ENCODE measurements around the gene CBX8. TPM values are rescaled to one million over a fixed set of nuclear protein-coding genes. Genes with fewer than 3 reads are reported as not detected.

The CBX8 gene
- total RNA-seq, 1 donor from 2014 or later, result 4.9 TPM

DNA sequence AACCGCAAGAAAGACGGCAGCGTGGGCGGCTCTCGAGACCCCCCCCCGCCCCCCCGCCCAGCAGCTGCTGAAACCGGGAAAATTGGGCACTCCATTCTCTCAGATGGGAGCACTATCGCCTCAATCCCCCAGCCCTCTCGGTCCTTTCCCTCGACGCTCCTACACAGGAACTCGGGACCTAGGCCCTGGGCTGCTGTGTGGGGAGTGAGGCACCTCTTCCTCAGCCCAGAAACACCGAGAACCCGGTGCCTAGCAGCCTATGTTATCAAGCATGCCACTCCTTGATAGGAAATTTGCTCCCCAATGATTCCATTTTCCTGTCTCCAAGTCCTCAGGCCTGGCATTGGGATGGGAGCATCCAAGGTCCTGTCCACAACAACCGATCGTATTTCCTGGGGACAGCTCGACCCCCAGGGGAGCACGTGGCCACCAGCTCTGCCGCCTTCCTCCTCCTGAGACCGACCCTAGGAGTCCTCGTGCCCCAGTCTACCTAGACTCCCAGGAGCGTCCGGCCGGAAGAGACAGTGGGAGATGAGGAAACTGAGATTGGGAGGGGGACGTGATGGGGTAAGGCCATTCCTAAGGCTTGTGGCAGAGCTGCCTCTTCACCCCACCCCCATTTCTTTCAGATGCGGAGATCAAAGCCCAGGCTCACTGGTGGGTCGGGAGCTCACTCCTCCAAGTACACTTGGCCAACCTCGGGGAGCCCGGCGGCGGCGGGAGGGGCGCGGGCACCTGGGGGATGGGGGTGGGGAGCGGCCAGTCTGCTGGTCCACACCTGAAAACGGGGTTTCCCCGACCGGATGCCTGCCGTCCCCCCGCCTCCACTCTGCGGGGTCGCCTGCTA is 17.5 kb upstream of the CBX8 start:
- Histone ChIP-seq H3K4me1 (peaks cover 40% of the 10 kb centered on the region), H3K27ac (no peak overlapping the region), H3K9me3 (no peaks in the 10 kb centered on the region), H3K27me3 (peaks cover 59% of the 10 kb centered on the region), H3K4me3 (peak overlapping the region; percentile 31), H3K36me3 (no peaks in the 10 kb centered on the region)
- DNase-seq, result no peak
- intact Hi-C loops (cut with DNase I), result no loop called here
- peak; percentile 9 for ATAC-seq
- TF ChIP-seq, protein P1, sequence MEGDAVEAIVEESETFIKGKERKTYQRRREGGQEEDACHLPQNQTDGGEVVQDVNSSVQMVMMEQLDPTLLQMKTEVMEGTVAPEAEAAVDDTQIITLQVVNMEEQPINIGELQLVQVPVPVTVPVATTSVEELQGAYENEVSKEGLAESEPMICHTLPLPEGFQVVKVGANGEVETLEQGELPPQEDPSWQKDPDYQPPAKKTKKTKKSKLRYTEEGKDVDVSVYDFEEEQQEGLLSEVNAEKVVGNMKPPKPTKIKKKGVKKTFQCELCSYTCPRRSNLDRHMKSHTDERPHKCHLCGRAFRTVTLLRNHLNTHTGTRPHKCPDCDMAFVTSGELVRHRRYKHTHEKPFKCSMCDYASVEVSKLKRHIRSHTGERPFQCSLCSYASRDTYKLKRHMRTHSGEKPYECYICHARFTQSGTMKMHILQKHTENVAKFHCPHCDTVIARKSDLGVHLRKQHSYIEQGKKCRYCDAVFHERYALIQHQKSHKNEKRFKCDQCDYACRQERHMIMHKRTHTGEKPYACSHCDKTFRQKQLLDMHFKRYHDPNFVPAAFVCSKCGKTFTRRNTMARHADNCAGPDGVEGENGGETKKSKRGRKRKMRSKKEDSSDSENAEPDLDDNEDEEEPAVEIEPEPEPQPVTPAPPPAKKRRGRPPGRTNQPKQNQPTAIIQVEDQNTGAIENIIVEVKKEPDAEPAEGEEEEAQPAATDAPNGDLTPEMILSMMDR (IDR thresholded peaks at IDR 0.05), result no peak

DNA sequence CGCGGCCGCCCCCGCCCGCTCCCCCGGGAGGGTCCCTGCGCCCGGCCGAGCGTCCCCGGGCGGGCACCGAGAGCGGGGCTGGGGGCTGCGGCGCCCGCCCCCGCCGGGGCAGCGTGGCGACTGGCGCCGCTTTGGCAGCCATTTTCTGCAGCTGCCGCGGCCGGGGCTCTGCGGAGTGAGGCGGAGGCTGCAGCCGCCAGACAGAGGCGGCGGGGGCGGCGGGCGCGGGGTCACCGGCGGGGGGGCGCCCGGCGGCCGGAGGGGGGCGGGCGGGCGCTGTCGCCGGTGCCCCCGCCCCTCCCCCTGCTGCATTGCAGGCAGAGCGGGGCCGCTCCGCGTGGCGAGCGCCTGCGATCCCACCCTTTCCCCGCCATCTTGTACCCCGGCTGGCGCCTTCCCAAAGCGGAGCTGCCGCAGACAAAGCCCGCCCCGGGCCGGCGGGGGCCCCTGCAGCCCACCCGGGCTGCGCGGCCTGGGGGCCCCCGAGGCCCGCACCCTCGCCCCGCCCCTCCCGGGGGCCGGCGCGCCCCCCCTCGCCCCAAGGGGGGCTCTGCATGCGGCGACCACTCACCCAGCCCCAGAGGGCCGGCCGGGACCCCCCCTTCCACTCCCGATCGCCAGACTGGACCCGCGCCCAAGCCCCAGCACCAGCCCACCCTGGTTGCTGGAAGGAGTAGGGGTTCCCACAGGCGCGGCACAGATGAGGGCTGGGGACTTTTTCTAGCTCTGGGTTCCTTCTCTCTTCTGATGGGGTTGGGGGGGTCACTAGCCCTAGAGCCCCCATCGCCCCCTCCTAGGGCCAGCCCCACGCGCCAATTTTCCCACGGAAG is 16.6 kb upstream of the CBX8 start:
- no peak overlapping the region for H3K27ac ChIP-seq
- ATAC-seq (no peak), DNase-seq (no peak)
- peaks cover 68% of the 10 kb centered on the region for H3K27me3 ChIP-seq
- TF ChIP-seq, protein P1 (IDR thresholded peaks at IDR 0.05), result no peak
- intact Hi-C loops (cut with DNase I), result no loop called here
- H3K4me1 ChIP-seq, result peaks cover 40% of the 10 kb centered on the region
- H3K36me3 ChIP-seq, result no peaks in the 10 kb centered on the region
- H3K4me3 ChIP-seq, result no peak overlapping the region
- H3K9me3 ChIP-seq, result no peaks in the 10 kb centered on the region

DNA sequence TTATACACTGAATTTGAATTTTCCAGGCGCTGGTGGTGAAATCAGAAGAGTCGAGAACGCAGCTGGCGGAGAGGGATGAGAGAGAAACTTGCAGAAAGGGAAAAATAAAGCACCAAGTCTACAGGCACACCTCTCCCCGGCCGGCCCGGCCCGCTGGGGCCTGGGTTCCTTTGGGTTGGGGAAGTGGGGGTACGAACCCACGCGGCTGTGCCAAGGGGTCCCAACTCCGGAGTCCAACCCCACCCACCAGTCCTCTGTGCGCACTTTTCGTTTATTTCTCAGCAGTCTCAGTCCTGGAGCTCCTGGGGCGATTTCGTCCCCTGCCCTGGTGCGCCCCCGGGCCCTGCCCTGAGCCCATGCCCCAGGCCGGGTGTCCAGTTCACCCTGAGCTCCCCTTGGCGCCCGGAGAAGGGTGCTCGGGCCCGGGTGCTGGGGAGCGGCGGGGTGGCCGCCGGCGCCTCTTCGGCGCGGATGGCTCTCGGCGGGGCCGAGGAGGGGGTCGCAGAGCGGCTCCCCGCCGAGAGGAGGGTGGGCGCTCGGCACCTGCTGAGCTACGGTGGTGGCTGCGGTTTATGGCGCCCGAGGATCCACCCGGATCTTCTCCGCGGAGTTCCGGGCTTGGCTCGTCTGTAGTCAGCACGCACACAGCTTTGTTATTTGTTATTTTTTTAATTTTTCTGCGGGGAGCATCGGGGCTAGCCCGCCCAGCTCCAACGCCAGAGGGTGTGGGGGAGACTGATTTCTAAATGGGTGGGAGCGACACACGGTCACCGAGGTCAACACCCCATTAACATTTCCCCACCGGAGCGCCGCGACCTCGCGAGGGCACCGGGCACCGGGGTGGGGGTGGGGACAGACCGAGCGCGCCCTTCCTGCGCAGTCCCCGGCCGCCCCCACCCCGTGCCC is 15.7 kb upstream of the CBX8 start:
- Histone ChIP-seq H3K27ac (no peak overlapping the region), H3K36me3 (no peaks in the 10 kb centered on the region), H3K4me1 (peaks cover 40% of the 10 kb centered on the region), H3K27me3 (peaks cover 77% of the 10 kb centered on the region), H3K4me3 (no peak overlapping the region), H3K9me3 (no peaks in the 10 kb centered on the region)
- TF ChIP-seq, protein P1 (IDR thresholded peaks at IDR 0.05), result no peak
- intact Hi-C loops (cut with DNase I), result no loop called here
- ATAC-seq (no peak), DNase-seq (no peak)

DNA sequence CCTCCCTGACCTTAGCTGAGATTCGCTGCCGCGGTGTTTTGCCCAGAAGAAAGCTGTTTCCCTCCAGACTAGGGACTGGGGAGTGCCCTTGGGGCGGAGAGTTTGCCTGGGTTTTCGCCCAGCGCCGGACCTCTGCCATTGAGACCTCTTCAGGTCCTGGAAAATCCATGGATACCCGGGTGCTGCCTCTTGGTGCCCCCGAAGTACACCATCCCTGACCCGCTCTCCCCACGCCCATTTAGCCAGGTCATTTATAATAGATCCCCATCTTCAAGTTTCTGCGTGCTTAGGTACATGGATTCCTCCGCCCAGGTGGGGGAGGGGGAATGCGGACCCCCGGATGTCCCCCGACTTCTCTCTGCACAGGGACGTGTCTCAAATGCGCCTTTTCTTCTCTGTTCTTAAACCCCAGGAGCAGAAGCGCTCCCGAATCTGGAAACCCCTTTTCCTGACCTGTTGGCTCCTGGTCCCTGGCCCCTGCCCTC is 15.0 kb upstream of the CBX8 start:
- TF ChIP-seq, protein P1 (IDR thresholded peaks at IDR 0.05), result no peak
- peaks cover 40% of the 10 kb centered on the region for H3K4me1 ChIP-seq
- no peaks in the 10 kb centered on the region for H3K9me3 ChIP-seq
- H3K36me3 ChIP-seq, result no peaks in the 10 kb centered on the region
- H3K27ac ChIP-seq, result no peak overlapping the region
- no peak overlapping the region for H3K4me3 ChIP-seq
- peaks cover 83% of the 10 kb centered on the region for H3K27me3 ChIP-seq
- no peak for DNase-seq
- intact Hi-C loops (cut with DNase I), result no loop called here
- no peak for ATAC-seq
